B cell (primary cell): ENCODE data around the gene MMP23B. TPM values are rescaled to one million over a fixed set of nuclear protein-coding genes. Genes with fewer than 3 reads are reported as not detected.

Source experiments
- ATAC-seq: fragments of 200-7000 bp; cut with Tn5 transposase; one replicate; pipeline ENCODE4 v1.10.0; 2021; ENCODE audit warnings: low read depth, mild to moderate bottlenecking, moderate number of reproducible peaks, moderate library complexity
- CTCF ChIA-PET: fragments of 350-600 bp; sonication (Branson Sonifier 250); formaldehyde crosslinking; loops from one replicate; lab custom pipeline; 2021; ENCODE audit warnings: antibody characterized with exemption, inconsistent platforms; lab: Charles Lee
- POLR2A ChIA-PET: fragments of 350-600 bp; sonication (Branson Sonifier 250); formaldehyde crosslinking; loops from one replicate; lab custom pipeline; 2021; ENCODE audit warnings: antibody characterized with exemption; lab: Charles Lee
- DNase-seq: peaks from one replicate; pipeline ENCODE4 v3.0.0; 2013
- H2AFZ ChIP-seq: 2 replicates; pipeline ENCODE4 v1.6.1; 2012; ENCODE audit warnings: mild to moderate bottlenecking, low read depth, low read length; ENCODE audit not compliant: insufficient read depth, poor library complexity, severe bottlenecking
- H3K27ac ChIP-seq, 2 donors: 1 replicate in 1 of 2; 2 replicates in 1 of 2; pipeline ENCODE4 v1.5.1; 2012 to 2013; ENCODE audit warnings: low read length in 2 of 2, mild to moderate bottlenecking in 2 of 2, moderate library complexity in 1 of 2
- H3K27me3 ChIP-seq, 4 experiments: fragments of 200-600 bp in 1 of 4; sonication (generic) in 1 of 4; replicated peaks in 1 of 4; 1 replicate in 2 of 4; 2 replicates in 2 of 4; pipeline versions ENCODE4 v1.6.1 to v1.7.0; 2013 to 2016; ENCODE audit warnings: low read length in 3 of 4, mild to moderate bottlenecking in 2 of 4, mixed read lengths in 1 of 4, moderate library complexity in 1 of 4; ENCODE audit not compliant: insufficient read depth in 4 of 4, control insufficient read depth in 3 of 4; ENCODE audit errors: control extremely low read depth in 1 of 4
- H3K36me3 ChIP-seq, 2 experiments: replicated peaks in 1 of 2; 1 replicate in 1 of 2; 2 replicates in 1 of 2; pipeline versions ENCODE4 v1.6.1 to v1.7.1; 2013; ENCODE audit warnings: low read length in 1 of 2; ENCODE audit not compliant: insufficient read depth in 2 of 2, control insufficient read depth in 1 of 2; ENCODE audit errors: control extremely low read depth in 1 of 2, extremely low read depth in 1 of 2
- H3K4me1 ChIP-seq, 2 donors: fragments of 200-600 bp in 1 of 2; sonication (generic) in 1 of 2; 1 replicate in 1 of 2; 2 replicates in 1 of 2; pipeline versions ENCODE4 v1.5.1 to v1.6.1; 2013 to 2017; ENCODE audit warnings: low read length in 2 of 2; ENCODE audit not compliant: control insufficient read depth in 2 of 2, insufficient read depth in 2 of 2
- H3K4me2 ChIP-seq: replicated peaks from 2 replicates; pipeline ENCODE3; 2012; ENCODE audit warnings: mild to moderate bottlenecking, low read depth, low read length; ENCODE audit not compliant: poor library complexity, severe bottlenecking
- H3K4me3 ChIP-seq, 5 experiments: fragments of 200-600 bp in 1 of 5; sonication (generic) in 1 of 5; 1 replicate in 3 of 5; 2 replicates in 2 of 5; pipeline versions ENCODE4 v1.5.1 to v1.7.0; 2011 to 2016; ENCODE audit warnings: low read length in 4 of 5, mild to moderate bottlenecking in 4 of 5, low read depth in 2 of 5, control low read depth in 1 of 5, moderate library complexity in 1 of 5; ENCODE audit not compliant: insufficient read depth in 1 of 5; ENCODE audit errors: control extremely low read depth in 1 of 5, extremely low read depth in 1 of 5
- H3K79me2 ChIP-seq: fragments of 200-600 bp; sonication (generic); one replicate; pipeline ENCODE4 v1.6.0; 2016; ENCODE audit warnings: low read length; ENCODE audit not compliant: control insufficient read depth, insufficient read depth
- H3K9ac ChIP-seq: fragments of 200-600 bp; sonication (generic); 2 replicates; pipeline ENCODE4 v1.6.1; 2017; ENCODE audit warnings: mild to moderate bottlenecking, low read length, moderate library complexity
- H3K9me3 ChIP-seq, 3 donors: one replicate each; pipeline versions ENCODE4 v1.6.1 to v1.7.1; 2013; ENCODE audit warnings: low read length in 2 of 3; ENCODE audit not compliant: control insufficient read depth in 2 of 3, insufficient read depth in 1 of 3; ENCODE audit errors: control extremely low read depth in 1 of 3
- H4K20me1 ChIP-seq: 2 replicates; pipeline ENCODE4 v1.6.0; 2012; ENCODE audit warnings: mild to moderate bottlenecking, low read length; ENCODE audit not compliant: insufficient read depth, control insufficient read depth, poor library complexity, severe bottlenecking
- H3K27ac Mint-ChIP-seq: one replicate; pipeline ENCODE4 v1.8.0; 2021; ENCODE audit warnings: mixed read lengths
- H3K27me3 Mint-ChIP-seq: one replicate; pipeline ENCODE4 v1.8.0; 2021; ENCODE audit warnings: mixed read lengths
- H3K4me1 Mint-ChIP-seq: one replicate; pipeline ENCODE4 v1.8.0; 2021; ENCODE audit warnings: mixed read lengths
- H3K4me3 Mint-ChIP-seq: one replicate; pipeline ENCODE4 v1.8.0; 2021; ENCODE audit warnings: mixed read lengths
- H3K9me3 Mint-ChIP-seq: one replicate; pipeline ENCODE4 v1.8.0; 2022; ENCODE audit warnings: mixed read lengths; ENCODE audit not compliant: insufficient read depth
- CTCF ChIP-seq: fragments of 200-600 bp; IDR thresholded peaks from one replicate; pipeline ENCODE4 v1.8.0; 2022; ENCODE audit warnings: antibody characterized with exemption, mild to moderate bottlenecking
- EZH2 ChIP-seq: IDR thresholded peaks from 2 replicates; pipeline ENCODE4 v1.6.1; 2012; ENCODE audit warnings: borderline replicate concordance, low read depth, mild to moderate bottlenecking, moderate library complexity, low read length; ENCODE audit not compliant: insufficient read depth, poor library complexity, severe bottlenecking
- WGBS: methylation state at CpG from one replicate; pipeline ENCODE4 v1.1.5; 2013; ENCODE audit warnings: missing lambda C conversion rate; ENCODE audit not compliant: insufficient coverage; 5-methylcytosine and 5-hydroxymethylcytosine counted together
- intact Hi-C: fragments of 100-400 bp; cut with micrococcal nuclease; formaldehyde crosslinking; loops from one replicate; pipeline ENCODE4 v1.10.0; 2022
- polyA plus RNA-seq: library from polyadenylated mRNA; depleted of rRNA; stranded (reverse); fragments of >200 nt; gene quantifications from 2 replicates; pipeline ENCODE4 v1.2.3, GENCODE V29; 2012
- total RNA-seq, 2 donors: library from RNA; stranded (reverse); fragments of 120-200 nt in 1 of 2; gene quantifications; 1 replicate in 1 of 2; 2 replicates in 1 of 2; pipeline versions ENCODE4 v1.2.3 to v1.2.4, GENCODE V29; 2013 to 2022

Gene MMP23B
- total and polyA plus RNA-seq, 2 donors (not counting 1 experiment from before 2014, with no cell fraction given), result 1.0 to 1.7 TPM

GRCh38 chr1:1628754-1629429 lies 3.1 kb upstream of the MMP23B start:
- no peak for TF ChIP-seq CTCF
- no peak for TF ChIP-seq EZH2
- Mint-ChIP-seq H3K4me1 (peaks cover 4% of the 10 kb centered on the region), H3K4me3 (no peak overlapping the region), H3K27me3 (peaks cover 3% of the 10 kb centered on the region), H3K27ac (no peak overlapping the region), H3K9me3 (no peaks in the 10 kb centered on the region)
- Histone ChIP-seq H2AFZ (peak overlapping the region; percentile 69), H3K79me2 (no peaks in the 10 kb centered on the region), H3K4me2 (peak overlapping the region; percentile 92), H3K9me3 (peaks cover 0 to 8% (median 0%) of the 10 kb centered on the region in 3 donors), H3K27me3 (peaks cover 0 to 13% (median 4%) of the 10 kb centered on the region in 4 experiments), H4K20me1 (no peaks in the 10 kb centered on the region), H3K36me3 (no peaks in the 10 kb centered on the region), H3K4me3 (peak overlapping the region in 4 of 5 experiments; percentile 32 to 55 (median 46)), H3K4me1 (peaks cover 15 to 21% of the 10 kb centered on the region in 2 donors), H3K27ac (peak overlapping the region in 1 of 2 donors; percentile 57), H3K9ac (peak overlapping the region; percentile 53)
- CTCF ChIA-PET, result interaction anchor here (2.2 kb wide), 1 partner anchor 14 kb away, joined by 13 read pairs; the partner anchor contains the start of gene MIB2
- WGBS, result 23% methylated on average over 52 of the region's 53 CpGs
- ATAC-seq (no peak), DNase-seq (peak; percentile 48)
- POLR2A ChIA-PET, result interaction anchor here (0.6 to 2.5 kb wide), 6 partner anchors 11 to 280 kb away, joined by 3 to 19 read pairs (median 4); partner anchors contain the start of genes AURKAIP1 and MIB2
- intact Hi-C loops, result no loop called here
